ENCODE data around the gene LIN37.

The LIN37 gene

GRCh38 chr19:35729763-35730162 is 18.6 kb upstream of the LIN37 start:
- WGBS: 94% methylated on average over 11 of the region's 11 CpGs
- H2BK15ac ChIP-seq (ENCODE audit: low read depth, poor library complexity, severe bottlenecking): no peak overlapping the region
- H3K23ac ChIP-seq (ENCODE audit: low read length in 2 of 2): no peak overlapping the region
- H2BK5ac ChIP-seq (ENCODE audit: low read depth, low read length, poor library complexity, severe bottlenecking): no peak overlapping the region
- no peak overlapping the region for H3K18ac ChIP-seq (ENCODE audit: low read depth in 1 of 2, low read length in 2 of 2)
- H3K4me2 ChIP-seq (ENCODE audit: low read length, poor library complexity, severe bottlenecking): no peak overlapping the region
- no peaks in the 10 kb centered on the region for H3K27me3 ChIP-seq (ENCODE audit: control insufficient read depth in 1 of 2, insufficient read depth in 1 of 2, low read length in 2 of 2)
- H3K14ac ChIP-seq (ENCODE audit: low read length in 2 of 2): no peak overlapping the region
- H3K27ac ChIP-seq (ENCODE audit: low read length, poor library complexity, severe bottlenecking): no peak overlapping the region
- H3K9me3 ChIP-seq (ENCODE audit: control insufficient read depth, low read length): no peaks in the 10 kb centered on the region
- H3K4me3 ChIP-seq (ENCODE audit: insufficient read depth in 1 of 2, low read depth in 1 of 2, low read length in 2 of 2): no peak overlapping the region
- no peak overlapping the region for H2AFZ ChIP-seq (ENCODE audit: low read depth, low read length)
- H3K4me1 ChIP-seq (ENCODE audit: control insufficient read depth, insufficient read depth, low read depth, low read length): peaks cover 2% of the 10 kb centered on the region
- no peak overlapping the region for H2BK12ac ChIP-seq (ENCODE audit: low read length in 2 of 2)
- no peak overlapping the region for H2AK5ac ChIP-seq (ENCODE audit: low read length, severe bottlenecking)
- no peak overlapping the region for H4K8ac ChIP-seq (ENCODE audit: low read length)
- DNase-seq: no peak
- no peak overlapping the region for H4K91ac ChIP-seq (ENCODE audit: low read length)
- no peak overlapping the region for H3K9ac ChIP-seq (ENCODE audit: low read length)
- H3K4ac ChIP-seq (ENCODE audit: low read depth in 1 of 2, low read length in 2 of 2): no peak overlapping the region
- no peak overlapping the region for H2BK120ac ChIP-seq (ENCODE audit: low read depth, low read length)
- peaks cover 69% of the 10 kb centered on the region for H3K79me1 ChIP-seq (replicated peaks; ENCODE audit: low read length, poor library complexity, severe bottlenecking)
- peaks cover 87 to 99% of the 10 kb centered on the region in 2 experiments for H3K36me3 ChIP-seq (ENCODE audit: control insufficient read depth in 1 of 2, insufficient read depth in 2 of 2, low read depth in 1 of 2, low read length in 2 of 2)

DNA sequence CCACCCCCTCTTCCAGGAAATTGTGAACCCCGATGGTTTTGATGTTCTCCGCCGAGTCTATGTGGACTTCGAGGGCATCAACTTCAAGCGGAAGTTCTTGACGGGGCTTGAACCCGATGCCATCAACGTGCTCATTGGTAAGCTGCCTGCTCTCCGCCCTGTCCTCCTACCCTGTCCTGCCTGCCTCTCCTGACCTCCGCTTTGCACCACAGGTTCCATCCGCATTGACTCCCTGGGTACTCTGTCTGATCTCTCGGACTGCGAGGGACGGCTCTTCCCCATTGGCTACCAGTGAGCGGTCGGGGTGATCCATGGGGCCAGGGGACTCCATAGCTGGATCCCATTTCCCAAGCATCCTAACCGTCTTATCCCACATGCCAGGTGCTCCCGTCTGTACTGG is 18.1 kb upstream of the LIN37 start:
- no peak overlapping the region for H3K4ac ChIP-seq (ENCODE audit: low read depth in 1 of 2, low read length in 2 of 2)
- peaks cover 67% of the 10 kb centered on the region for H3K79me1 ChIP-seq (replicated peaks; ENCODE audit: low read length, poor library complexity, severe bottlenecking)
- H3K14ac ChIP-seq (ENCODE audit: low read length in 2 of 2): no peak overlapping the region
- no peak overlapping the region for H3K18ac ChIP-seq (ENCODE audit: low read depth in 1 of 2, low read length in 2 of 2)
- no peaks in the 10 kb centered on the region for H3K9me3 ChIP-seq (ENCODE audit: control insufficient read depth, low read length)
- H3K36me3 ChIP-seq (ENCODE audit: control insufficient read depth in 1 of 2, insufficient read depth in 2 of 2, low read depth in 1 of 2, low read length in 2 of 2): peaks cover 87 to 99% of the 10 kb centered on the region in 2 experiments
- H2AK5ac ChIP-seq (ENCODE audit: low read length, severe bottlenecking): no peak overlapping the region
- no peak overlapping the region for H2BK15ac ChIP-seq (ENCODE audit: low read depth, poor library complexity, severe bottlenecking)
- H3K9ac ChIP-seq (ENCODE audit: low read length): no peak overlapping the region
- no peaks in the 10 kb centered on the region for H3K27me3 ChIP-seq (ENCODE audit: control insufficient read depth in 1 of 2, insufficient read depth in 1 of 2, low read length in 2 of 2)
- H3K4me1 ChIP-seq (ENCODE audit: control insufficient read depth, insufficient read depth, low read depth, low read length): peaks cover 2% of the 10 kb centered on the region
- DNase-seq: no peak
- no peak overlapping the region for H2BK5ac ChIP-seq (ENCODE audit: low read depth, low read length, poor library complexity, severe bottlenecking)
- WGBS: 98% methylated on average over 18 of the region's 18 CpGs
- H3K4me2 ChIP-seq (ENCODE audit: low read length, poor library complexity, severe bottlenecking): no peak overlapping the region
- no peak overlapping the region for H2AFZ ChIP-seq (ENCODE audit: low read depth, low read length)
- no peak overlapping the region for H3K4me3 ChIP-seq (ENCODE audit: insufficient read depth in 1 of 2, low read depth in 1 of 2, low read length in 2 of 2)
- no peak overlapping the region for H3K23ac ChIP-seq (ENCODE audit: low read length in 2 of 2)
- H3K27ac ChIP-seq (ENCODE audit: low read length, poor library complexity, severe bottlenecking): no peak overlapping the region
- no peak overlapping the region for H2BK12ac ChIP-seq (ENCODE audit: low read length in 2 of 2)
- H2BK120ac ChIP-seq (ENCODE audit: low read depth, low read length): no peak overlapping the region
- H4K91ac ChIP-seq (ENCODE audit: low read length): no peak overlapping the region
- H4K8ac ChIP-seq (ENCODE audit: low read length): no peak overlapping the region

DNA sequence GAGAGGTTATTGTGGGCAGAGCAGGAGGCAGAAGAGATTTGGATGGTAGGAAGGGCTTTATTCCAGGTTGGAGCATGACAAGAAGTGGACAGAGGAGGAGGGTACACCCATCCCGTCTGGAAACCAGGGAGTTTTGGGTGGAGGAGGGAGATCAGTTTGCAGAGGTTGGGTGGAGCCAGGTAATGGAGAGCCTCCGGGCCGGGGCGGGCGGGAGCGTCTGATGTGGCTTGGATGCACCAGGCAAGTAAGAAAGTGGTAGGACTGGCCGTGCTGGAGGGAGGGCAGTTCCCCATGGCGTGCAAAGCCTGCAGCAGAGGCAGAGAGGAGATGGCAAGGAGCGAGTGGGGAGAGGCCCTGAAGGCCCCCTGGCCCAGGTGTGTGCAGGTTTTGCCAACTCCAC is 17.0 kb upstream of the LIN37 start:
- Histone ChIP-seq H4K8ac (ENCODE audit: low read length) (no peak overlapping the region), H2BK15ac (ENCODE audit: low read depth, poor library complexity, severe bottlenecking) (no peak overlapping the region), H3K27me3 (ENCODE audit: control insufficient read depth in 1 of 2, insufficient read depth in 1 of 2, low read length in 2 of 2) (no peaks in the 10 kb centered on the region), H2AFZ (ENCODE audit: low read depth, low read length) (no peak overlapping the region), H2AK5ac (ENCODE audit: low read length, severe bottlenecking) (no peak overlapping the region), H2BK5ac (ENCODE audit: low read depth, low read length, poor library complexity, severe bottlenecking) (no peak overlapping the region), H3K36me3 (ENCODE audit: control insufficient read depth in 1 of 2, insufficient read depth in 2 of 2, low read depth in 1 of 2, low read length in 2 of 2) (peaks cover 86 to 97% of the 10 kb centered on the region in 2 experiments), H3K9ac (ENCODE audit: low read length) (no peak overlapping the region), H3K4ac (ENCODE audit: low read depth in 1 of 2, low read length in 2 of 2) (no peak overlapping the region), H3K79me1 (replicated peaks; ENCODE audit: low read length, poor library complexity, severe bottlenecking) (peaks cover 66% of the 10 kb centered on the region), H3K4me1 (ENCODE audit: control insufficient read depth, insufficient read depth, low read depth, low read length) (peaks cover 2% of the 10 kb centered on the region), H3K4me2 (ENCODE audit: low read length, poor library complexity, severe bottlenecking) (no peak overlapping the region), H2BK120ac (ENCODE audit: low read depth, low read length) (no peak overlapping the region), H4K91ac (ENCODE audit: low read length) (no peak overlapping the region), H3K18ac (ENCODE audit: low read depth in 1 of 2, low read length in 2 of 2) (no peak overlapping the region), H3K23ac (ENCODE audit: low read length in 2 of 2) (no peak overlapping the region), H3K9me3 (ENCODE audit: control insufficient read depth, low read length) (no peaks in the 10 kb centered on the region), H3K14ac (ENCODE audit: low read length in 2 of 2) (no peak overlapping the region), H3K4me3 (ENCODE audit: insufficient read depth in 1 of 2, low read depth in 1 of 2, low read length in 2 of 2) (no peak overlapping the region), H2BK12ac (ENCODE audit: low read length in 2 of 2) (no peak overlapping the region), H3K27ac (ENCODE audit: low read length, poor library complexity, severe bottlenecking) (no peak overlapping the region)
- WGBS: 92% methylated on average over 9 of the region's 9 CpGs
- no peak for DNase-seq

DNA sequence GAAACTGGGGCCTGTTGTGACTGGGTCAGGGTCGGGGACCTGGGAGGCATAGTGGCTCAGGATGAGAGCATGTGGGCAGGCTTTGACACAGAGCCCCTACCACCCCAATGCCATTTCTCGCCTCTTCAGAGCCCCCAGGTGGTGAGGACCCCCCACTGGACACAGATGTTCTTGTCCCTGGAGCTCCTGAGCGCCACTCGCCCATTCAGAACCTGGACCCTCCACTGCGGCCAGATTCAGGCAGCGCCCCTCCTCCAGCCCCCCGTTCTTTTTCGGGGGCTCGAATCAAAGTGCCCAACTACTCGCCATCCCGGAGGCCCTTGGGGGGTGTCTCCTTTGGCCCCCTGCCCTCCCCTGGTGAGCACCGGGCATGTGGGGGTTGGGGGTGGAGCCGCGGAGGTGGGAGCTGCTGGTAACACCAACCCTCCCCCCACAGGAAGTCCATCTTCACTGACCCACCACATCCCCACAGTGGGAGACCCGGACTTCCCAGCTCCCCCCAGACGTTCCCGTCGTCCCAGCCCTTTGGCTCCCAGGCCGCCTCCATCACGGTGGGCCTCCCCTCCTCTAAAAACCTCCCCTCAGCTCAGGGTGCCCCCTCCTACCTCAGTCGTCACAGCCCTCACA is 16.5 kb upstream of the LIN37 start:
- Histone ChIP-seq H2AFZ (ENCODE audit: low read depth, low read length) (no peak overlapping the region), H3K23ac (ENCODE audit: low read length in 2 of 2) (no peak overlapping the region)
- WGBS: 84% methylated on average over 13 of the region's 21 CpGs

More for the DNA sequence above, 16.5 kb upstream of the LIN37 start:
- Histone ChIP-seq H3K9me3 (ENCODE audit: control insufficient read depth, low read length) (no peaks in the 10 kb centered on the region), H3K4me2 (ENCODE audit: low read length, poor library complexity, severe bottlenecking) (no peak overlapping the region), H4K91ac (ENCODE audit: low read length) (no peak overlapping the region), H3K18ac (ENCODE audit: low read depth in 1 of 2, low read length in 2 of 2) (no peak overlapping the region), H3K9ac (ENCODE audit: low read length) (no peak overlapping the region), H3K27me3 (ENCODE audit: control insufficient read depth in 1 of 2, insufficient read depth in 1 of 2, low read length in 2 of 2) (no peaks in the 10 kb centered on the region), H3K4ac (ENCODE audit: low read depth in 1 of 2, low read length in 2 of 2) (no peak overlapping the region), H3K27ac (ENCODE audit: low read length, poor library complexity, severe bottlenecking) (no peak overlapping the region), H2BK5ac (ENCODE audit: low read depth, low read length, poor library complexity, severe bottlenecking) (no peak overlapping the region), H2BK120ac (ENCODE audit: low read depth, low read length) (no peak overlapping the region), H2AK5ac (ENCODE audit: low read length, severe bottlenecking) (no peak overlapping the region), H3K14ac (ENCODE audit: low read length in 2 of 2) (no peak overlapping the region), H3K4me1 (ENCODE audit: control insufficient read depth, insufficient read depth, low read depth, low read length) (peaks cover 2% of the 10 kb centered on the region), H3K36me3 (ENCODE audit: control insufficient read depth in 1 of 2, insufficient read depth in 2 of 2, low read depth in 1 of 2, low read length in 2 of 2) (peaks cover 88 to 98% of the 10 kb centered on the region in 2 experiments), H3K4me3 (ENCODE audit: insufficient read depth in 1 of 2, low read depth in 1 of 2, low read length in 2 of 2) (no peak overlapping the region), H4K8ac (ENCODE audit: low read length) (no peak overlapping the region), H2BK12ac (ENCODE audit: low read length in 2 of 2) (no peak overlapping the region), H3K79me1 (replicated peaks; ENCODE audit: low read length, poor library complexity, severe bottlenecking) (peaks cover 71% of the 10 kb centered on the region), H2BK15ac (ENCODE audit: low read depth, poor library complexity, severe bottlenecking) (no peak overlapping the region)
- no peak for DNase-seq

All from mesenchymal stem cell (in vitro differentiated cells and primary cell).